ENCODE data around the gene COL25A1. TPM values are rescaled to one million over a fixed set of nuclear protein-coding genes. Genes with fewer than 3 reads are reported as not detected.

The COL25A1 gene
- total RNA-seq, 4 donors from 2014 or later, result 0.06 to 0.53 (median 0.23) TPM

DNA sequence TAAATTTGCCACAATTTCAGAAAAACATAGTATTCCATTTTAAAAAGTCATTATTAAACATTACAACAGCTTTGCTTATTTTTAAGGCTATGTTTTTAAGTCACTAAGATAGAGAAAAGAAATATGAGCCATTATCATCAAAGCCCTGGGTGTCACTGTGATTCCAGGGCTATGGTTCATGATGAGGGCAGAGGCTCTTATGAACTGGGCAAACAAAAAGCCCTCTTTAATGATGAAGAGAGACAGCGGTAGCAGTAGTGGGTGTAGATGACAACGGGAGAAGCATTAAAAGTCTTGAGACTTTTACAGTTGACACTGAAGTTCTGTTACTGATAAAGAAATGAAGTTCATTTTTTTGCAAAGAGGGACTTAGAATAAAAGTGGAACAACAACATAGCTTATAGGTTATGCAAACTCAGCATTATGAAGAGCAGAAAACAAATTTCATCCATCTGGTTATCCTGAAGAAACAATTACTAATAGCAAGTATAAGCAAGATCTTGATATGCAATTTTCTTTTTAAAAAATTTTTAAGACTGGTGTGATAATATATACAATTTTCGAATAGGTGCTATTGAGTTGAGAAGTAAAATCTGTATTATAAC, 336.9 kb downstream of the COL25A1 start:
- H3K27ac ChIP-seq, result no peak overlapping the region
- DNase-seq, result no peak
- TF ChIP-seq, protein P1, sequence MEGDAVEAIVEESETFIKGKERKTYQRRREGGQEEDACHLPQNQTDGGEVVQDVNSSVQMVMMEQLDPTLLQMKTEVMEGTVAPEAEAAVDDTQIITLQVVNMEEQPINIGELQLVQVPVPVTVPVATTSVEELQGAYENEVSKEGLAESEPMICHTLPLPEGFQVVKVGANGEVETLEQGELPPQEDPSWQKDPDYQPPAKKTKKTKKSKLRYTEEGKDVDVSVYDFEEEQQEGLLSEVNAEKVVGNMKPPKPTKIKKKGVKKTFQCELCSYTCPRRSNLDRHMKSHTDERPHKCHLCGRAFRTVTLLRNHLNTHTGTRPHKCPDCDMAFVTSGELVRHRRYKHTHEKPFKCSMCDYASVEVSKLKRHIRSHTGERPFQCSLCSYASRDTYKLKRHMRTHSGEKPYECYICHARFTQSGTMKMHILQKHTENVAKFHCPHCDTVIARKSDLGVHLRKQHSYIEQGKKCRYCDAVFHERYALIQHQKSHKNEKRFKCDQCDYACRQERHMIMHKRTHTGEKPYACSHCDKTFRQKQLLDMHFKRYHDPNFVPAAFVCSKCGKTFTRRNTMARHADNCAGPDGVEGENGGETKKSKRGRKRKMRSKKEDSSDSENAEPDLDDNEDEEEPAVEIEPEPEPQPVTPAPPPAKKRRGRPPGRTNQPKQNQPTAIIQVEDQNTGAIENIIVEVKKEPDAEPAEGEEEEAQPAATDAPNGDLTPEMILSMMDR (IDR thresholded peaks at IDR 0.05), result no peak
- no peak for TF ChIP-seq POLR2A (IDR thresholded peaks at IDR 0.05)
- no peaks in the 10 kb centered on the region for H3K4me1 ChIP-seq
- intact Hi-C loops (cut with DNase I), result no loop called here
- no peak overlapping the region for H3K4me3 ChIP-seq
- no peaks in the 10 kb centered on the region for H3K27me3 ChIP-seq
- H3K36me3 ChIP-seq, result no peaks in the 10 kb centered on the region
- no peaks in the 10 kb centered on the region for H3K9me3 ChIP-seq
- 73 to 75% methylated on average over 3 of the region's 3 CpGs for WGBS, 2 donors

DNA sequence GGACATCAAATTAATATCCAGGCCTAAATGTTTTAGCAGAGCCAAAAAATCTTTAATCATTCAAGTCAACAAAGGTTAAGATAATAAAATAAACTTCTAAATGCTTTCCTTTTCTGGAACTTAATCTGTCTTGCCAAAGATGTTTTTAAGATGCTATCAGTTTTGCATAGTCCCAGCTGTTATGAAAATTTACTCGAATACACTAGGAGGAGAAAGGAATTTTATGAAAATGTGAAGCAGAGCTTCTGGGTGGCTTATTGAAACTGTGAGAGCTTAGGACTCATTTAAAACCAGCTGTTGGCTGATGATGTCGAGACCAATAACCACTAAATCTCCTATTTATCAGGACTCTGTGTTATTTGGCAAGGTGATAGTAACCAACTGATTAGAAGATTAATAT, 337.4 kb downstream of the COL25A1 start:
- Histone ChIP-seq H3K27me3 (no peaks in the 10 kb centered on the region), H3K4me1 (no peaks in the 10 kb centered on the region), H3K27ac (no peak overlapping the region), H3K4me3 (no peak overlapping the region), H3K9me3 (no peaks in the 10 kb centered on the region), H3K36me3 (no peaks in the 10 kb centered on the region)
- TF ChIP-seq, protein P1 (IDR thresholded peaks at IDR 0.05), result no peak
- TF ChIP-seq POLR2A (IDR thresholded peaks at IDR 0.05), result no peak
- WGBS, 2 donors, result 50% methylated on average over 2 of the region's 2 CpGs
- DNase-seq, result no peak
- intact Hi-C loops (cut with DNase I), result no loop called here

DNA sequence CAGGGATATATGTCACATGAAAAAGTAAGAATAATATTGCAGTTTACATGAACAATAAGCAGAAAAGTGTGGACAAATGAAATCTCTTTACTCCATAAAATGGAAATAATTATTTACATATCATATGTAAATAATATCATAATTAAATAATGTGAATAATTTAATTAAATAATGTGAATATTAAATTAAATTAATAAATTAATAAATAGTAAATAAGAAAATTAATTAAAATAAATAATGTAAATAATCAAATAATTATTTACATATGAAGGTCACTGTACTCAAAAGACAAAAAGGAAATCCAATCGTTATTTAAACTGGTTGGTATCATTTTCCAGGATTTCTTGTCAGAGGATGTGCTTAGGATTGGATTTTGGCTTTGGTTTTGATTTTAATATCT, 338.5 kb downstream of the COL25A1 start:
- 77 to 79% methylated on average over 1 of the region's 1 CpG for WGBS, 2 donors
- no peak overlapping the region for H3K27ac ChIP-seq
- no peaks in the 10 kb centered on the region for H3K4me1 ChIP-seq
- no peak for TF ChIP-seq POLR2A (IDR thresholded peaks at IDR 0.05)
- TF ChIP-seq, protein P1 (IDR thresholded peaks at IDR 0.05), result no peak
- no peaks in the 10 kb centered on the region for H3K36me3 ChIP-seq
- no peak for DNase-seq
- no peaks in the 10 kb centered on the region for H3K9me3 ChIP-seq
- intact Hi-C loops (cut with DNase I), result no loop called here
- no peak overlapping the region for H3K4me3 ChIP-seq
- H3K27me3 ChIP-seq, result no peaks in the 10 kb centered on the region

DNA sequence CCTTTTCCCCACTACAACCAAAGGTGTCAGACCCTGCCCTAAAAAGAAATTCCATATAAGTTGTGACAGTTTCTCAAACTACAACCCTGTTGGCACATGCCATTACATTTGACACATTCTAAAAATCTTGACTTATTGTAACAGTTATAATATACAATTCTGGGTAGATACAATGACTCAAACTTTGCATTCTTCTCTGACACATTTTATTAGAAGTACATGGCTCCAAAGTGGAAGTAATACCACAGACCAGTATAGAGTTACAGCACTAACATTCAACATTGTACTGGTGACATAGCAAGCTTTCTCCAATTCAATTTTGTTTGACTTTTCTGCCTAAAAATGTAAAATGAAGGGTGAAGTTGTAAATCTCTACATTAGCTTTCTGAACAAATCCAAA, 343.0 kb downstream of the COL25A1 start:
- no peak overlapping the region for H3K4me3 ChIP-seq
- H3K36me3 ChIP-seq, result no peaks in the 10 kb centered on the region
- no peak for DNase-seq
- intact Hi-C loops (cut with DNase I), result no loop called here
- no peak for TF ChIP-seq POLR2A (IDR thresholded peaks at IDR 0.05)
- TF ChIP-seq, protein P1 (IDR thresholded peaks at IDR 0.05), result no peak
- no peaks in the 10 kb centered on the region for H3K4me1 ChIP-seq
- no peaks in the 10 kb centered on the region for H3K27me3 ChIP-seq
- H3K27ac ChIP-seq, result no peak overlapping the region
- no peaks in the 10 kb centered on the region for H3K9me3 ChIP-seq

DNA sequence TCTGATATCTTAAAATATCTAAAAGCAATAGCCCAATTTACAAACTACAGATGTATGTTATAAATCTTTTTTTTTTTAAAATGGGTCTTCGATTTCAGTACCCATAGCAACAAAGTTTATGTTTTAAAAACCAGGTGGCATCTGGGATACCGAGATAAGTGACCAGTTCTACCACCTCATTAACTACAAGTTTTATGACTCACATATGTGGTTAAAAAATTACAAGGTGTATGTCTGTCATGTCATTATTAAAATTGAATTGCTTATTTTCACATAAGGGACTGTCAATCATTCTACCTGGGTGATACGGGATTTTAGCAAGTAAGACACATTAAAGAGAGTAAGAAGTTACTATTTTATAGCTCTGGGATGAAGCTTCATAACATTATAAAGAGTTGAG, 347.6 kb downstream of the COL25A1 start:
- no peak overlapping the region for H3K27ac ChIP-seq
- WGBS, 2 donors, result 61 to 65% methylated on average over 3 of the region's 3 CpGs
- TF ChIP-seq, protein P1 (IDR thresholded peaks at IDR 0.05), result no peak
- no peak for TF ChIP-seq POLR2A (IDR thresholded peaks at IDR 0.05)

More for the DNA sequence above, 347.6 kb downstream of the COL25A1 start:
- H3K27me3 ChIP-seq, result no peaks in the 10 kb centered on the region
- H3K36me3 ChIP-seq, result no peaks in the 10 kb centered on the region
- no peaks in the 10 kb centered on the region for H3K4me1 ChIP-seq
- intact Hi-C loops (cut with DNase I), result no loop called here
- no peak overlapping the region for H3K4me3 ChIP-seq
- H3K9me3 ChIP-seq, result no peaks in the 10 kb centered on the region
- no peak for DNase-seq
